Right lobe of liver (tissue), 6 donors: ENCODE results near the gene VSIG1. TPM values are rescaled to one million over a fixed set of nuclear protein-coding genes. Genes with fewer than 3 reads are reported as not detected.

ENCODE experiments used
- ATAC-seq, 4 donors: fragments of 200-7000 bp; cut with Tn5 transposase; one replicate each; pipeline ENCODE4 v1.9.1; 2020; ENCODE audit warnings: mild to moderate bottlenecking in 4 of 4, moderate library complexity in 4 of 4
- DNase-seq, 3 donors: peaks; one replicate each; pipeline ENCODE4 v3.0.0-alpha.2; 2020
- H3K27ac ChIP-seq, 3 donors: fragments of 200-600 bp; one replicate each; pipeline ENCODE4 v1.8.0; 2022
- H3K27me3 ChIP-seq, 2 donors: fragments of 200-600 bp; one replicate each; pipeline ENCODE4 v1.8.0; 2022
- H3K36me3 ChIP-seq, 4 donors: fragments of 200-600 bp; sonication (generic) in 1 of 4; one replicate each; pipeline versions ENCODE4 v1.5.1 to v1.8.0; 2017 to 2022; ENCODE audit warnings: control low read depth in 1 of 4
- H3K4me1 ChIP-seq, 4 donors: fragments of 200-600 bp; sonication (generic) in 1 of 4; one replicate each; pipeline versions ENCODE4 v1.5.1 to v1.8.0; 2017 to 2022; ENCODE audit warnings: control low read depth in 1 of 4
- H3K4me3 ChIP-seq, 3 donors: fragments of 200-600 bp; one replicate each; pipeline ENCODE4 v1.8.0; 2022
- H3K9me3 ChIP-seq, 4 donors: fragments of 200-600 bp; sonication (generic) in 1 of 4; one replicate each; pipeline versions ENCODE4 v1.5.1 to v1.8.0; 2017 to 2022; ENCODE audit warnings: control low read depth in 1 of 4
- CTCF ChIP-seq, 4 donors: fragments of 200-600 bp in 3 of 4; fragments of 450-650 bp in 1 of 4; IDR thresholded peaks; one replicate each; pipeline versions ENCODE4 v1.5.1 to v1.8.0; 2016 to 2022; ENCODE audit warnings: antibody characterized with exemption in 4 of 4, mild to moderate bottlenecking in 2 of 4
- POLR2A ChIP-seq: fragments of 450-650 bp; IDR thresholded peaks from one replicate; pipeline ENCODE4 v1.6.1; 2017; ENCODE audit warnings: antibody characterized with exemption, mild to moderate bottlenecking
- WGBS: methylation state at CpG from one replicate; pipeline ENCODE4 v1.1.6; 2018; ENCODE audit warnings: low coverage, low lambda C conversion rate; ENCODE audit not compliant: insufficient coverage; ENCODE audit errors: missing lambda C conversion rate; 5-methylcytosine and 5-hydroxymethylcytosine counted together
- intact Hi-C, 2 donors: fragments of 100-400 bp; cut with DNase I; formaldehyde crosslinking; loops; one replicate each; pipeline versions ENCODE4 v1.11.2 to v1.14.1; 2022
- total RNA-seq, 6 experiments: library from RNA; depleted of rRNA in 2 of 6; stranded (reverse); fragments of >200 nt in 2 of 6; fragmentation: NEBNext Ultra II Directional in 3 of 6; extraction: Animal tissue kit (Norgen Biotek cat#: 25700) in 3 of 6; gene quantifications; one replicate each; pipeline versions ENCODE4 v1.1.0 to v1.2.4, GENCODE V29; 2016 to 2023
- donor health status: DM: no; HTN: yes; CAD: no.
- donor health status: DM: no; HTN: no; CAD: no.
- donor health status: DM: no; HTN: no; CAD: no.
- donor health status: DM: no; HTN: yes; CAD: no.
- donor health status: DM: no; HTN: yes; CAD: no.

The VSIG1 gene
- total RNA-seq, 6 experiments from 2014 or later = not detected

GRCh38 chrX:108091878-108092291 is 47.0 kb downstream of the VSIG1 start:
- peak overlapping the region; percentile 39 to 65 (median 61) for H3K4me3 ChIP-seq
- ATAC-seq (peak; percentile 64 to 68 (median 67)), DNase-seq (no peak)
- no peaks in the 10 kb centered on the region for H3K27me3 ChIP-seq
- H3K27ac ChIP-seq = peak overlapping the region in 1 of 3 donors; percentile 49
- TF ChIP-seq CTCF (IDR thresholded peaks at IDR 0.05) (no peak), POLR2A (no peak)
- intact Hi-C loops = no loop called here
- no peaks in the 10 kb centered on the region for H3K9me3 ChIP-seq
- 20% methylated on average over 8 of the region's 15 CpGs for WGBS
- H3K36me3 ChIP-seq = peaks cover 0 to 8% (median 0%) of the 10 kb centered on the region in 4 donors
- H3K4me1 ChIP-seq = no peaks in the 10 kb centered on the region

- no peak overlapping the region for H3K27ac ChIP-seq
- no peaks in the 10 kb centered on the region for H3K27me3 ChIP-seq
- 73% methylated on average over 2 of the region's 2 CpGs for WGBS
- no peak overlapping the region for H3K4me3 ChIP-seq
- DNase-seq (no peak), ATAC-seq (no peak)
- no peaks in the 10 kb centered on the region for H3K4me1 ChIP-seq
- no peaks in the 10 kb centered on the region for H3K36me3 ChIP-seq
- intact Hi-C loops = no loop called here
- TF ChIP-seq CTCF (IDR thresholded peaks at IDR 0.05) (no peak), POLR2A (no peak)
- no peaks in the 10 kb centered on the region for H3K9me3 ChIP-seq
Measured at GRCh38 chrX:108097380-108097779, 52.5 kb downstream of the VSIG1 start.

- intact Hi-C loops = no loop called here
- TF ChIP-seq POLR2A (no peak), CTCF (IDR thresholded peaks at IDR 0.05) (no peak)
- no peaks in the 10 kb centered on the region for H3K27me3 ChIP-seq
- no peaks in the 10 kb centered on the region for H3K36me3 ChIP-seq
- ATAC-seq = no peak
- no peaks in the 10 kb centered on the region for H3K9me3 ChIP-seq
- no peaks in the 10 kb centered on the region for H3K4me1 ChIP-seq
- H3K27ac ChIP-seq = no peak overlapping the region
- no peak for DNase-seq
- no peak overlapping the region for H3K4me3 ChIP-seq
Measured at GRCh38 chrX:108105473-108105872, 60.6 kb downstream of the VSIG1 start.

GRCh38 chrX:108114541-108114940 is 69.7 kb downstream of the VSIG1 start:
- Histone ChIP-seq H3K27me3 (no peaks in the 10 kb centered on the region), H3K4me3 (no peak overlapping the region), H3K9me3 (no peaks in the 10 kb centered on the region), H3K36me3 (no peaks in the 10 kb centered on the region), H3K27ac (no peak overlapping the region), H3K4me1 (no peaks in the 10 kb centered on the region)
- DNase-seq = no peak
- ATAC-seq = no peak
- intact Hi-C loops = no loop called here
- TF ChIP-seq CTCF (IDR thresholded peaks at IDR 0.05) (no peak), POLR2A (no peak)

- intact Hi-C loops = no loop called here
- no peaks in the 10 kb centered on the region for H3K27me3 ChIP-seq
- no peak for DNase-seq
- no peak for ATAC-seq
- WGBS = 71% methylated on average over 3 of the region's 3 CpGs
- H3K36me3 ChIP-seq = no peaks in the 10 kb centered on the region
- no peak overlapping the region for H3K4me3 ChIP-seq
- no peaks in the 10 kb centered on the region for H3K9me3 ChIP-seq
- TF ChIP-seq POLR2A (no peak), CTCF (IDR thresholded peaks at IDR 0.05) (no peak)
- no peak overlapping the region for H3K27ac ChIP-seq
- H3K4me1 ChIP-seq = no peaks in the 10 kb centered on the region
Measured at GRCh38 chrX:108117988-108118387, 73.1 kb downstream of the VSIG1 start.
